H1 (cell line): ENCODE results near the gene NTRK2. TPM values are rescaled to one million over a fixed set of nuclear protein-coding genes. Genes with fewer than 3 reads are reported as not detected.

Experiments used
- E2F6 ChIP-seq: IDR thresholded peaks from 2 replicates; pipeline ENCODE4 v1.6.1; 2012; ENCODE audit warnings: inconsistent platforms
- EZH2 ChIP-seq: fragments of 200-600 bp; sonication (generic); IDR thresholded peaks from 2 replicates; pipeline ENCODE4 v1.7.1; 2012; ENCODE audit warnings: low read depth, mild to moderate bottlenecking, moderate library complexity, low read length, inconsistent platforms; ENCODE audit not compliant: severe bottlenecking
- GABPA ChIP-seq: IDR thresholded peaks from 2 replicates; pipeline ENCODE4 v1.6.1; 2011; ENCODE audit warnings: mild to moderate bottlenecking, low read length, moderate library complexity, borderline replicate concordance; ENCODE audit not compliant: insufficient read depth
- GTF2F1 ChIP-seq: IDR thresholded peaks from 2 replicates; pipeline ENCODE4 v1.6.1; 2012; ENCODE audit warnings: low read depth, low read length, improper control_type of control experiment, borderline replicate concordance
- MAFK ChIP-seq: IDR thresholded peaks from 2 replicates; pipeline ENCODE4 v1.6.1; 2012; ENCODE audit warnings: low read depth, mild to moderate bottlenecking, improper control_type of control experiment, low read length
- RAD21 ChIP-seq, 2 experiments: IDR thresholded peaks in 1 of 2; conservative IDR thresholded peaks in 1 of 2; 2 replicates each; pipeline ENCODE4 v1.6.1; 2011; ENCODE audit warnings: low read depth in 2 of 2, low read length in 2 of 2, improper control_type of control experiment in 1 of 2, inconsistent platforms in 1 of 2, mild to moderate bottlenecking in 1 of 2, moderate library complexity in 1 of 2
- SIN3A ChIP-seq, 2 experiments: IDR thresholded peaks in 1 of 2; conservative IDR thresholded peaks in 1 of 2; 2 replicates each; pipeline ENCODE4 v1.6.1; 2011 to 2012; ENCODE audit warnings: low read length in 2 of 2, improper control_type of control experiment in 1 of 2, low read depth in 1 of 2, mild to moderate bottlenecking in 1 of 2
- TAF1 ChIP-seq: IDR thresholded peaks from 2 replicates; pipeline ENCODE4 v1.6.1; 2011; ENCODE audit warnings: mild to moderate bottlenecking, low read depth, low read length
- polyA plus RNA-seq, 7 experiments: library from polyadenylated mRNA; depleted of rRNA in 3 of 7; stranded (reverse) in 5 of 7; unstranded in 2 of 7; fragments of >200 nt in 5 of 7; fragments of 200-250 nt in 2 of 7; gene quantifications; 1 replicate in 5 of 7; 2 replicates in 1 of 7; 4 replicates in 1 of 7; pipeline versions ENCODE4 v1.2.1 to v1.2.3, GENCODE V29; 2011 to 2013; ENCODE audit warnings: missing spikeins in 2 of 7, mixed read lengths in 2 of 7
- total RNA-seq: library from RNA; stranded (reverse); fragmentation: NEBNext Ultra II Directional; extraction: Animal tissue kit (Norgen Biotek cat#: 25700); gene quantifications from 2 replicates; pipeline ENCODE4 v1.2.1, GENCODE V29; 2021

Gene NTRK2
- total and polyA plus RNA-seq, 2 of the 8 experiments (the other 6 are each of a cell fraction or from before 2014, with no cell fraction given) = 0.03 to 0.04 TPM

- TF ChIP-seq EZH2 = no peak
- TF ChIP-seq TAF1 = no peak
- no peak for TF ChIP-seq MAFK
- TF ChIP-seq GABPA = no peak
- no peak for TF ChIP-seq E2F6
- TF ChIP-seq SIN3A (conservative IDR thresholded peaks at IDR 0.05 in 1 of 2, IDR thresholded peaks at IDR 0.05 in 1 of 2; ENCODE audit: low read depth in 1 of 2, low read length in 2 of 2) = no peak
- no peak for TF ChIP-seq RAD21 (IDR thresholded peaks at IDR 0.05 in 1 of 2, conservative IDR thresholded peaks at IDR 0.05 in 1 of 2; ENCODE audit: low read depth in 2 of 2, low read length in 2 of 2)
- no peak for TF ChIP-seq GTF2F1
Observed at GRCh38 chr9:84823421-84824271, 154.1 kb downstream of the NTRK2 start (continued).
